Measurements from ENCODE around the gene LDHB. TPM values are rescaled to one million over a fixed set of nuclear protein-coding genes. Genes with fewer than 3 reads are reported as not detected.
A peak's percentile ranks its signal among the peaks of the same experiment; 100 is the strongest.

The LDHB gene
- 100 to 1,000 TPM in 2 of 3 donors, 10 to 100 TPM in 1; 95.4 to 347 (median 252) TPM for total RNA-seq
- long read RNA-seq, donor 1, transcript LDHB-201 (8 exons, 1,303 nt) = major isoform, 228 of 230 reads
- long read RNA-seq, donor 1, partial matches to known transcripts = 0 of 230 reads
- long read RNA-seq, donor 1, other reads (novel, unspliced or antisense) = 2 of 230 reads
- long read RNA-seq, donor 2, transcript LDHB-201 (8 exons, 1,303 nt) = major isoform, 277 of 288 reads
- long read RNA-seq, donor 2, partial matches to known transcripts = 5 of 288 reads
- long read RNA-seq, donor 2, other reads (novel, unspliced or antisense) = 5 of 288 reads

DNA sequence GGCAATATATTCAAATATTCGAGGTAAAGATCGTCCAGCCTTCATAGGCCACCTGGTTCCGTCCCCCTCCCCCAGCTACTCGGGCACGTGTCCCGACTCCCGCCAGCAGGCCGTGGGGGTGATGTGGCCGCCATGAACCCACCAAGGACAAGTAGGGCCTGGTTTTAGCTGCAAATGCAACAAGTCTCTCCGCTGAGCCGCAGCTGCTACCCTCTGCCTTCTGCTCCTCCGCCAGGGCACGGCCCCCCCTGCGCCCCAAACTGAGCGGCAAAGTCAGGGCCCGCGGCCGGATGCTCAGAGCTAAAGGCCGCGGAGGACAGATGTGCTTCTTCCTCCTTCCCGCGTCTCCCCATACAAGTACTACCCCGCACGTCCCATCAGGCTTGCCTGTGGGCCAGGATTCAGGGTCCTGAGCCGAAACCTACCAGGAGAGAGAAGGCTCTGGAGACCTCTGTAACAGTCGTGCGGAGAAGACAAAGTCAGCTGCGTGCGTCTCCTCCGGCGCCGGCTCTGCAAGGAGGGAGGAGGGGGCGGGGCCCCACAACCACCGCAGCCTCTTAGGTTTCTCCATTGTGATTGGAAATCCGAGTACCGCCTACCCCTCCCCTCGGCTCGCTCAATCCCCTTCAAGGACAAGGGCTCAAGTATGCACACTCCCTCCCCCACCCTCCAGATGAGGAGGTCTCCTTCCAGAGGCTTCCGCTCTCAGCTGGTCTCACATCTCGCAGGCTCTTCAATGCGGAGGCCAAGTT is at the start of gene LDHB:
Gene LDHB (minus strand): TSS at position 517 of the 752 bp plus-strand sequence. CDS start 3,171 bp downstream, outside the sequence.
- Histone ChIP-seq H3K4me3 (peak within 1 kb of the TSS; percentile 35), H3K9me3 (no peaks in the 10 kb centered on the region), H3K36me3 (ENCODE audit: low read depth) (no peaks in the 10 kb centered on the region), H3K4me1 (ENCODE audit: low read depth) (peaks cover 3% of the 10 kb centered on the region)
- intact Hi-C loops (cut with DNase I, micrococcal nuclease) = no loop called here
- DNase-seq = peak; percentile 92 to 95 (median 94)
- peak; percentile 97 for ATAC-seq
- TF ChIP-seq, protein P1, sequence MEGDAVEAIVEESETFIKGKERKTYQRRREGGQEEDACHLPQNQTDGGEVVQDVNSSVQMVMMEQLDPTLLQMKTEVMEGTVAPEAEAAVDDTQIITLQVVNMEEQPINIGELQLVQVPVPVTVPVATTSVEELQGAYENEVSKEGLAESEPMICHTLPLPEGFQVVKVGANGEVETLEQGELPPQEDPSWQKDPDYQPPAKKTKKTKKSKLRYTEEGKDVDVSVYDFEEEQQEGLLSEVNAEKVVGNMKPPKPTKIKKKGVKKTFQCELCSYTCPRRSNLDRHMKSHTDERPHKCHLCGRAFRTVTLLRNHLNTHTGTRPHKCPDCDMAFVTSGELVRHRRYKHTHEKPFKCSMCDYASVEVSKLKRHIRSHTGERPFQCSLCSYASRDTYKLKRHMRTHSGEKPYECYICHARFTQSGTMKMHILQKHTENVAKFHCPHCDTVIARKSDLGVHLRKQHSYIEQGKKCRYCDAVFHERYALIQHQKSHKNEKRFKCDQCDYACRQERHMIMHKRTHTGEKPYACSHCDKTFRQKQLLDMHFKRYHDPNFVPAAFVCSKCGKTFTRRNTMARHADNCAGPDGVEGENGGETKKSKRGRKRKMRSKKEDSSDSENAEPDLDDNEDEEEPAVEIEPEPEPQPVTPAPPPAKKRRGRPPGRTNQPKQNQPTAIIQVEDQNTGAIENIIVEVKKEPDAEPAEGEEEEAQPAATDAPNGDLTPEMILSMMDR (IDR thresholded peaks at IDR 0.05) = no peak

DNA sequence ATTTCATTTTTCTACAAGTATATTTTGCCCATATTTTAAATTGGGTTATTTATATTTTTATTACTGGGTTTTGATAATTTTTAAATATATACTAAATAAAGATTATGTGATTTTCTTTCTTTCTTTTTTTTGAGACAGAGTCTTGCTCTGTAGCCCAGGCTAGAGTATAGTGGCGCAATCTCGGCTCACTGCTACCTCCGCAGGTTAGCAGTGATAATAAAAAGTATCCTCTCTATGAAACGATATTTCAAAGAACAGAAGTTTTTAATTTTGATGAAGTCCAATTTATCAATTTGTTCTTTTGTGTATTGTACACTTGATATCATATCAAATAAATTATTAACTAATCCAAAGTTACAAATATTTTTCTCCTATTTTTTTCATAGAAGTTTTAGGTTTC is 47.2 kb upstream of the LDHB start:
- Histone ChIP-seq H3K36me3 (ENCODE audit: low read depth) (no peaks in the 10 kb centered on the region), H3K4me3 (no peak overlapping the region), H3K4me1 (ENCODE audit: low read depth) (no peaks in the 10 kb centered on the region), H3K9me3 (no peaks in the 10 kb centered on the region)
- TF ChIP-seq, protein P1 (IDR thresholded peaks at IDR 0.05) = no peak
- DNase-seq (no peak), ATAC-seq (no peak)
- intact Hi-C loops (cut with DNase I, micrococcal nuclease) = no loop called here

DNA sequence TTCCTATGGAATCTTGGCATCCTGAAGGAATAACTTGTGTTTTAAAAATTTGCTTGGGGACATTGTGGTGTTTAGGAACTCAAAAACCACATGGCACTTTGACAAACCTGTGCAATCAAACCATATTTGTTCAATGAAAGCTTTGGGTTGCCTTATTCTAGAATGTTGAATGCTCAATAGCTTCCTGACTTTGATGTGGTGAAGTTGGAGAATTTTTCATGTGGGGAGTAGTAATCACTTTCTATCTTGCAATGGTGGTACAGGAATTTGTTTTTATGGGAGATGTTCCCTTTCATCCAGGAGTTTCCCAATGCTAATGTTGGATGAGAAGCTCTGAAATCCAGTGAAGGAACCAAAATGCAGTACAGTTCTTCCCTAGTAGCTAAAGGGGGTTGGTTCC is 42.2 kb upstream of the LDHB start:
- no peaks in the 10 kb centered on the region for H3K36me3 ChIP-seq (ENCODE audit: low read depth)
- no peaks in the 10 kb centered on the region for H3K9me3 ChIP-seq
- no peak overlapping the region for H3K4me3 ChIP-seq
- DNase-seq (no peak), ATAC-seq (no peak)
- TF ChIP-seq, protein P1 (IDR thresholded peaks at IDR 0.05) = no peak
- intact Hi-C loops (cut with DNase I, micrococcal nuclease) = loop anchor here in 1 of 2 donors (10.0 kb wide), 2 partner anchors 295 to 745 kb away; no protein-coding TSS in a partner anchor
- no peaks in the 10 kb centered on the region for H3K4me1 ChIP-seq (ENCODE audit: low read depth)

DNA sequence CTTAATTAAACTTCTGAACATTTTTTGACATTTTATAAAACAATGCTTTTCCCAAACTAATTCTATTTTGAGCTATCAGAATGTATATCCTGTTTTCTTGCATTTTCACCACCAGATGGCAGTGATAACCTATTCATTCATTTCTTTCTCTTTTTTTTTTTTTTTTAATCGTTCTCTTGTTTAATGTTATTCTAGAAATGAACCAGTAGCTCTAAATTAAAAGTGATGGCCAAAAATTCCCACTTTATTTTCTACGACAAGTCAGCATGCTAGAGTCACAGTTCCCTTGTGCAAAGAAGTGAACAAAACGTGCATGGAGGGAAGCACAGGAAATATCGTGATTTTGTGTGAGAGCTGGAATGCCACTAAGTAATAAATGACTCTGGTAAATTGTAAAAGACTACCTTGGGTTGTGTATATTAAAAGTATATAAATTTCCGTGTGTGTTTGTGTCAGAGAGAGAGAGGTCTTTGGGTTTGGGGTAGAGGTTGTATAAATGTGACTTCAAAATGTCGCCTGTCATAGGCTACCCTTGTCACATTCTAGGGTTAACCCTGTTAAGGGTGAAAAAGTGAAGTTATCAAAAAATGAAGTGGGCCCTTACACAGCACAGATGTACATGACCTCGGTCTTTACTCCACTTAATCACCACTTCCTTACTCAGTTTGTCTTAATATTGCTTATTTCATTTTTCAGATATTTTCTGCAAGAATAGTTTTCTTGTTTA is 40.4 kb upstream of the LDHB start:
- Histone ChIP-seq H3K9me3 (no peaks in the 10 kb centered on the region), H3K36me3 (ENCODE audit: low read depth) (no peaks in the 10 kb centered on the region), H3K4me1 (ENCODE audit: low read depth) (no peaks in the 10 kb centered on the region), H3K4me3 (no peak overlapping the region)
- DNase-seq (peak in 1 of 3 donors; percentile 41), ATAC-seq (no peak)
- TF ChIP-seq, protein P1 (IDR thresholded peaks at IDR 0.05) = no peak
- intact Hi-C loops (cut with DNase I, micrococcal nuclease) = loop anchor here in 1 of 2 donors (10.0 kb wide), 2 partner anchors 297 to 747 kb away; no protein-coding TSS in a partner anchor

DNA sequence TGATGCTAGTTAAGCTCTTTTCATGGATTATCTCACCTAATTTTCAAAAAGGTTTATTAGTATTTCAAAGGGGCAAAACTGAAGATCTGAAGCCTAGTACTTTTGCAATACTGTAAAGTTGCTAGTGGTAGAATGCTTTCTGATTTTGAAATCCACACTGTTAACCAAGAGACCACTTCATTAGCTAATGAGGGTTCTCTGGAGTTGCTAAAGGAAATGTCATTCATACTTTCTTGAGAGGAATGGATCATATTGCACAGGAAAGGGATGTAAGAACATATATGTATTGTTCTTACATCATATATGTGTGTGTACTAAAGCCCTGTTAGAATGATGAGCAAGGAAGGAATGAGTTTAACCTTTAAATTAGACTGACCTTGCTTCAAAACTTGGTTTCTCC is 39.0 kb upstream of the LDHB start:
- no peaks in the 10 kb centered on the region for H3K9me3 ChIP-seq
- intact Hi-C loops (cut with DNase I, micrococcal nuclease) = loop anchor here in 1 of 2 donors (10.0 kb wide), 2 partner anchors 298 to 748 kb away; no protein-coding TSS in a partner anchor
- TF ChIP-seq, protein P1 (IDR thresholded peaks at IDR 0.05) = no peak
- no peak overlapping the region for H3K4me3 ChIP-seq
- H3K36me3 ChIP-seq (ENCODE audit: low read depth) = no peaks in the 10 kb centered on the region
- H3K4me1 ChIP-seq (ENCODE audit: low read depth) = no peaks in the 10 kb centered on the region
- ATAC-seq = no peak
- no peak for DNase-seq

Data from mucosa of descending colon (tissue), 3 donors.